GM10847 (cell line): ENCODE data around the gene PLCD4.

ENCODE experiments used
- POLR2A ChIP-seq: IDR thresholded peaks from 2 replicates; pipeline ENCODE4 v1.6.1; 2011; ENCODE audit not compliant: insufficient read length; ENCODE audit errors: extremely low read depth

The PLCD4 gene

DNA sequence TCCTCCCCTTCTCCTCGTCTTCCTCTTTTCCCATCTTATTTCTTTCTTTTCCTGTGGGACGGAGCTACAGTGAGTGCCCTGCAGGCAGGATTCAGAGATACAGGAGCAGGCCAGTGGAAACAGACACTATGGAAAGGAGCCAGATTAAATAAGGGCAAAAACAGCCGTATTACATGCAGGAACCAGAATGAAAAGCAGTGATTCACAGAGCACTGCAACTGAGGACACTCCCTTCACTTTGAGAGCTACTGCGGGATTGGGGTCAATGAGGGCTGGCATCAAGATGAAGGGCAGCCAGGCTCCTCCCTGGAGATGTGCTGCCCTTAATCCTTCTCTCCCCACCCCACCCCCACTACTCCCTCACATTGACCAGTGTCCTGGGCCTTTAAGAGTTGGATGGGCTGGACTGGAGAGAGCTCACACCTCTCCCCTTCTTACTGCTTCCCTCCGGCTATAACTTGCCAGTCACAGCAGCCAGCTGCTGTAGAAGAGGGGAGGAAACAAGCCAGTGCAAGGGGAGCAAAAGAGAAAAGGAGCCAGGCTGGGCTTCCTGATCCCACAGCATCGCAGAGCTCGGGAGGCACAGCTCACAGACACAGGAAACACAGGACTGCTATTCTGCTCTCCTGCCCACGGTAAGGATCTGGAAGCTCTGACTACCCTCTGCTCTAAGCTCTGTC, at the start of gene PLCD4:
PLCD4 (plus strand) TSS at position 464 of the 680 bp plus-strand sequence. CDS start 7,841 bp downstream, outside the sequence.
- no peak for TF ChIP-seq POLR2A

DNA sequence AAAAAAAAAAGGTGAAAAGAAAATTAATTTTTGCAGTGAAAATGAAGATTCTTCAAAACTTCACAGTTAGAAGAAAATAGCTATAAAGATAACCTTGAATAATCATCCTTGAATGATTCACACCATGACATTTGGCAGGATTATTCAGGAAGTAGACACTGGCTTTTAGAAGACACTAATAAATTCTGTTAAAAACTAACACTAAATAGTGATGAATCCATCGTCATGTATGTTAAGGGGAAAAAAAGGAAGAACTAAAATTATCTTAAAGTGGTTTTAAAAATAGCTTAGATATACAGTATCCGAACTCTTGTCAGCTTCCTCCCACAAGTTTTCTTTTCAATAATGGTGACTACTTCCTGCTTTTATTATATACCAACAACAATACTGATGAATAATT, 49.8 kb upstream of the PLCD4 start:
- TF ChIP-seq POLR2A: no peak

DNA sequence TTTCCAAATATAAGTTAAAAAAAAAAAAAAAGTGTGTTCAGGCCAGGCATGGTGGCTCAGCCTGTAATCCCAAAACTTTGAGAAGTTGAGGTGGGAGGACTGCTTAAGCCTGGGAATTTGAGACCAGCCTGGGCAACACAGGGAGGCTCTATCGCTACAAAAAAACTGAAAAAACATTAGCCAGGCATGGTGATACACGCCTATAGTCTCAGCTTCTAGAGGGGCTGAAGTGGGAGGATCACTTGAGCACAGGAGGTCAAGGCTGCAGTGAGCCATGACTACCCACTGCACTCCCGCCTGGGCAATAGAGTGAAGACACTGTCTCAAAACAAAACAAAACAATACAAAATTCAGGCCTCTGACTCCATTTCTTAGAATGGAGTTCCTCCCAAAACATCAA, 48.7 kb upstream of the PLCD4 start:
- no peak for TF ChIP-seq POLR2A

DNA sequence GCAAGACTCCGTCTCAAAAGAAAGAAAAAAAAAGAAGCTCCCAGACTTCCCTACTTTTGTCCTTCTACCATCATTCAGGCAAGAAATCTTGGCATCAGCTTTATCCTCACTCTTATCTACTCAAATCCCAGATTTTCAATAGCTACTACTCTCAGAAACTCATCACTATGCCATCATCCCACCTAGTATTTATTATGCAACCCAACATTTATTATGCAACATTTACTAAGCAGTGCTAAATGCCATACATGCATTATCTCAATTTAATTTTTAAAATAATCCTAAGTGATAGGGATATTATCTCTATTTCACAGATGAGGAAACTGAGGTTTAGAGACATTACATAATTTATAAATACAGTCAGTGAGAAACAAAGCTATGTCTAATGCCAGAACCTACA, 43.6 kb upstream of the PLCD4 start:
- no peak for TF ChIP-seq POLR2A

DNA sequence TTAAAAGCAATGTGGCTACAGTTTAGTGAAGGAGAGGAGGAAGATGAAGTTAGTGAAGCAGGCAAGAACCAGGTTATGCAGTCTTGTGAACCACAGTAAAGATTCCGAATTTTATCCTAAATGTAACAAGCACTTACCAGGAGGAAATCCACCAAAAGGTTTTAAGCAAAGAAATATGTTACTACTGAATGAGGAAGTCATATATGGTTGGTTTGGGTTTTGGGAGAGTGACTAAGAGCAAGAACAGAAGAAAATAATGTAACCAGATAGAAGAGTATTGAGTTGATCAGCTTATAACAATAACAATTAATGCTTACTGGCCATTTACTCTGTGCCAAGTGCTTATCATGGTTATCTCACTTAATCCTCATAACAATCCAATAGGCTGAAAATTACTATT, 41.4 kb upstream of the PLCD4 start:
- no peak for TF ChIP-seq POLR2A

DNA sequence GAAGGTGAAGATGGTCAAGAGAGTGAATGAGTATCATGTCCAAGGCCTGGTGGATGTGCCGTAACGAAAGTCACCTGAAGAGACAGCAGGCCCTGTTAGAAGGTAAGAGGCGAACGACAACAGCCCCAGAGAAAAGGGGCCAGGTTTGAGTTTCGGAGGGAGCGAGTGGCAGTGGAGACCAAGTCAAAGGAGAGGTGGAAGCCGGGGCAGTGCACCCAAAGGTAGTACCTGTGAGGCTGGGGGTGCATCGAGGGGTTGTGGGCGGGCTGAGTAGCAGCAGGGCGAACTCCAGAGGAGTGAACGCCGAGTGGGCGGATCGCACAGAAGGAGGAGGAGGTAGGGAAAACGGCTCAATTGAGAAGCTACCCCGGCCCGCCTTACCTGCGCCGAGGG, 39.9 kb upstream of the PLCD4 start:
- no peak for TF ChIP-seq POLR2A

DNA sequence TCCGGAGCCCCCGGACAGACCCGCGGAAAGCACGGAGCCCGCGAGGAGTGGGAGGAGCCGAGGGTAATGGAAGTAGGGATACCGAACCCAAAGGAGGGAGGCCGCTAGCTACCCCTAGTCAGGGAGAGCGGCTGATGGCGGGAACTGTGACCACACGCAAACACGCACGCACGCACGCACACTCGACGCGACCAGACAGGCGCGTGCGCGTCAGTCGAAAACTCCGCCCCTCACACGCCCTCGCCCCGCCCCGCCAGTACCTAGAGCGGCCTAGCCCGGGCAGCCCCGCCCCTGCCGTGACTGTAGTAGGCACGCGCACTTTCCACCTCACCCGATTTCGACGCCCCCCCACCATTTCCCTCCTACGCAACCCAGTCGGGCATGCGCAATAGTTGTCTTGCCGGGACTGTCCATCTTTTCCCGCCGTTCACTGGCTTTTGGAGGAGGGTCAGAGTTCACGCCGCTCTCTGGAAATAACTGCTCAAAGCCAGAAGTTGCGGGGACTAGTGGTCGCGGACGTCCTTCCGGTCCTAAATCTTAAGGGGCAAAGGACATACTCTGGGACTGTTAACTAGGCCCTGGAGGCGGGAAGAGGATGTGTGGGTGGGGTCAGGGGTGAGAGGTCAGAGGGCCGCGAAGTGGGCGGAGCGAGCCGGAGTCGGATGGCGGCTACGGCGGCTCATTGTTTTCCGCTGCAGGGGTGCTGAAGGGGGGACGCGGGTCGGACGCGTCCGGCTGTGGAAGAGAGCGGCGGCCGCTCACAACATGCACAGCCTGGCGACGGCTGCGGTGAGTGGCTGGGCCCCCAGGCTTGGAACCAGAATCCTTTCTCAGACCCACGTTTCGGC, 39.3 kb upstream of the PLCD4 start, which contains the start of the genes CNOT9 and USP37:
CNOT9 (plus strand) TSS at position 650 of the 848 bp plus-strand sequence; CDS start at position 766, 116 bp downstream.
USP37 (minus strand) TSS at position 162 of the 848 bp plus-strand sequence. CDS start 9,698 bp downstream, outside the sequence.
- peak; percentile 58 for TF ChIP-seq POLR2A

DNA sequence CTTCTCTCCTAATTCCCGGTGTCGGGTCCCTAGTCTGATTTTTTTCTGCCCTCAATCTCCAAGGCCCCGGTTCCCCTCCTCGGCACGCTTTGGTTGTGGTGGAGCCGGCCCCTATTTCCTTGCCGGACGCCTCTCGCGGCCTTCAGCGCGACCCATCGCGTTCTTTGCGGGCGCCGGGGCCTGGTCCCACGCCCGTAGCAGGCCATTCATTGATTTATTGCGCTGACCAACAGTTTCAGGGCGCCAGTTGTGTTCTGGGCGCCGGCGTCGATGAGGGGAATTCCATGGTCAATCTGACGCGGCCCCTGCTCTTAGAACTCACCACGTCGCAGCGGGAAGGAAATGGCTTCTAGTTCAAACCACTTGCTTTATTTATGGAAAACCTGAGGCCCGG, 38.7 kb upstream of the PLCD4 start:
- TF ChIP-seq POLR2A: peak; percentile 4

DNA sequence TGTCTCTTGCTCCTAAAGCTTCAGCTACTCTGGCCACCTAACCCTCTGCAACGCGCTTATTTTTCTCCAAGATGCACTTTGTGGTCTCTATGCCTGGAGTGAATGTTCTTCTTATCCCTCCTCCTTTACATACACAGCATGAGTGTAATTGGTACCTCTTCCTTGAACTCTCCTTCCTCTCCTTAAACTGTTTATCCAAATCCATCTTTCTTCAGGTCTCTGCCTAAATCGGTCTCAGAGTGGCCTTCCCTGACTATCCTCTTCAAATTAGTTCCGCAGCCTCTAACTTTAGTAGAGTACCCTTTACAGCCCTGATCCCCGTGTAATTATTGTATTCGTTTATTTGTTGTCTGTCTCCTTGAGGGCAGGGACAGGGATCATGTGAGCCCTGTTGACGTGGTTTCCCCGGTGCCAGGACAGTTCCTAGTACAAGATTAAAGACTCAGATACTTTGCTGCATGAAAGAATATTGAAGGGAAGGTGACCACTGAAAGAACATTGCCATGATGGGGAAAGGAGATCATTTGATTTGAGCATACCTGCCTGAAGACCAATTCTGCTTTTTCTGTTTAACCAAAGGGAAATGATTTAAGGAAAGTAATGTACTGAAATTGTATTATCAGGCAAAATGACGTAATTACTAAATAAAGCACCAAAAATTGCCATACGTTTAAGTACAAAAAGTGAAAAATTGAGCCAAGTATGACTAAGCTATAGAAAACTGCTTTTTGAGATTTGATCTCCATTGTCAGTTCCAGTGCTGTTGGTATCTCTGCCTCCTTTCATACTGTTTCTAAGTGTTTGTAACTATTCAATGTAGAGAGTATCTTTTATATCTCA, 37.8 kb upstream of the PLCD4 start:
- TF ChIP-seq POLR2A: no peak

DNA sequence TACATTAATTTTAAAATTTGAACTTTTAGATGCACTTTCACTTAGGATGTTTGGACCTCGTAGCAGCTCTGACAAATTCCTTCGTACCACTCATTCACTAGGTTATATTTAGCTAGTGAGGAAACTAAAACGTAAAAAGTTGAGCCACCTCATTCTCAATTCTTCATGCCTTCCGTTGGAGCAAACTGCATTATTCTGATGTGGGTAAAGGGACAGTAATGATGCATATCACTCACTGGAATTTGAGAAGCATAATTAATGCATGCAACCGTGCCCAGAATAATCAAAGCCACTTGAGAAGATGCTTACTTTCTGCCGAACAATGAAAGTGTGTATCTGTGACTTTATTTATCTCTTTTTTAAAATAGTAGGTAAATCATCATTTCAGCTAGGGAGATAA, 36.8 kb upstream of the PLCD4 start:
- no peak for TF ChIP-seq POLR2A

DNA sequence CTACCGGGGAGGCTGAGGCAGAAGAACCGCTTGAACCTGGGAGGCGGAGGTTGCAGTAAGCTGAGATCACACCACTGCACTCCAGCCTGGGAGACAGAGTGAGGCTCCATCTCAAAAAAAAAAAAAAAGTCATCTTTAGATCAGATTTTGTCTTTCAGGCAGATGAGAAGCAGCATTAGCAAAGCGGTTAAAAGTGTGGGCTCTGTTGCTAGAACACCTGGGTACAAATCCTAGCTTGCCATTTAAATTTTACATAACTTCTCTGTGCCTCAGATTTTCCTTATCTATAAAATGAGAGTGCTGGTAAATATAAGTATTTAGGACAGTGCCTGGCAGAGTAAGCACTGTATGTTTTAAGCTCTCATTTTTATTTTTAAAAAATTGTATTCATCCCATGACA, 30.8 kb upstream of the PLCD4 start:
- TF ChIP-seq POLR2A: no peak

DNA sequence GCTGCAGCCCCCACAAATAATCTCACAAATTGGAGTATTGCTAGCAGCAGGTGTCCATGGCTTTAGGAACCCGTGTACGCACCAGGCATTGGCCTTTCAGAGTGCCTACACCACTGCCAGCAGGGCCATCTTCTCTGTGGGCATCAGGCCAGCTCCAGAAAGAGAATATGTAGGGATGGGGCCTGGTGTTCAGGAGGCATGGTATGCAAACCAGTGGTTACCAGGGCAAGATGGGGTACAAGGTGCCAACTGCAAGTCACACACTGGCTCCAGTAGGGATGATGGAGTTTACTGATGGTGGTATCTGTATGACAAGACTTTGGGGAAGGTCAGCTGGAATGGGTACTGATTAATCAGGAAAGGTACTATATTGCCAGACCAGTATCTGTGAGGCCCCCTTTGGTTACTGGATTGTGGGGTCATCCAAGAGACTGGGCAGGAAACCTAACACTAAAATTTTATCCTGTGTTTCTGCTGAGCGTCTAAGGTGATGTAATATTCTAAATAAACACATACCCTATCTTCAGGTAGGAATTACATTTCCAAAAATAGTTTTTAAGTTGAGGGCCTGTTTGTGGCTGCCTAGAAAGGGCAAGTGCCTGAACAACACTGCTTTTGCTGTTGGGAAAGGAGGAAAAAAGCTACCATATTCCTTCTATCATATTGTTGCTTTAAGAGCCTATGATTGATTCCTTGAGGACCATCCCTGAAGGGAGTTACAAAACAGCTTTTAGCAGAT, 30.0 kb upstream of the PLCD4 start:
- no peak for TF ChIP-seq POLR2A

DNA sequence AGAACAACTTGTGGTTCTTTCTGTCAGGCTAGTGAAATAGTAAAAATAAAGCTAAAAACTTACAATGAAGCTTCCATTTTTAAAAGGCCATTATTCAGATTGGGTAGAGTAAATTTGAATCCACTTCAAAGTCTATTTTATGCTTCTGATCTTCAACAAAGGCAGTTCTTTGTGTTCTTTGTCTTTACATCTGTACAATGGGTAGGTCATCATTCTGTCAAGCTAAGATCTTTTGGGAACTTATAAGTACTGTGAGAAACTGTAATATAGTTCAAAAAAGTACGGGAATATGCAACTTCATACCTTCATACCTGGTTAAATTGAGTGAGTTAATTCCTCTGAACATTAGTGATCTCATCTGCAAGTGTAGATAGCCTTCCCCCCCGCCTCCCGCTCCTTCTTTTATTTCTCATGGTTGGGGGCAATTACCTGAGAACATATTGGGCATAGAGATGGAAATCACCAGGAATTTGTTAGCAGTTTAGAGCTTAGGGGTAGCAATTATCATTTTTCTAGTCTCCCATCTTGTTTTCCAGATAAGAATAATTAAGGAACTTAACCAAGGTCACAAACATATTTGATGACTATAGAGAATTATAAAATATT, 29.3 kb upstream of the PLCD4 start:
- no peak for TF ChIP-seq POLR2A

DNA sequence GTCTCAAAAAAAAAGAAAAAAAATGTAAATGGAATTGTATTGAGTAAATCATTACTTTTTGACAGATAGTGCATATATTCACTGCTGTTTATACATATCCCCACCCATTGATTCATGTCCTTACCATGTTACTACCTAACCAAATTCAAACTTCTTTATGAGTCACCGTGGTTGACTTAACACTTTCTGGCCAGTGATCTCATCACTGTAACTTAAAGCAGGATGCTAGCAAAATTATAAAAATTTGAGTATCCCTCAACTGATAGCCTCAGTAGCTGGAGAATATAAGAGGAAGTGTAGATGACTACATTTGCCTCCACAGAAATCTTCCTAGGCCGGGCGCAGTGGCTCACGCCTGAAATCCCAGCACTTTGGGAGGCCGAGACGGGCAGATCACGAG, 25.6 kb upstream of the PLCD4 start:
- TF ChIP-seq POLR2A: no peak

DNA sequence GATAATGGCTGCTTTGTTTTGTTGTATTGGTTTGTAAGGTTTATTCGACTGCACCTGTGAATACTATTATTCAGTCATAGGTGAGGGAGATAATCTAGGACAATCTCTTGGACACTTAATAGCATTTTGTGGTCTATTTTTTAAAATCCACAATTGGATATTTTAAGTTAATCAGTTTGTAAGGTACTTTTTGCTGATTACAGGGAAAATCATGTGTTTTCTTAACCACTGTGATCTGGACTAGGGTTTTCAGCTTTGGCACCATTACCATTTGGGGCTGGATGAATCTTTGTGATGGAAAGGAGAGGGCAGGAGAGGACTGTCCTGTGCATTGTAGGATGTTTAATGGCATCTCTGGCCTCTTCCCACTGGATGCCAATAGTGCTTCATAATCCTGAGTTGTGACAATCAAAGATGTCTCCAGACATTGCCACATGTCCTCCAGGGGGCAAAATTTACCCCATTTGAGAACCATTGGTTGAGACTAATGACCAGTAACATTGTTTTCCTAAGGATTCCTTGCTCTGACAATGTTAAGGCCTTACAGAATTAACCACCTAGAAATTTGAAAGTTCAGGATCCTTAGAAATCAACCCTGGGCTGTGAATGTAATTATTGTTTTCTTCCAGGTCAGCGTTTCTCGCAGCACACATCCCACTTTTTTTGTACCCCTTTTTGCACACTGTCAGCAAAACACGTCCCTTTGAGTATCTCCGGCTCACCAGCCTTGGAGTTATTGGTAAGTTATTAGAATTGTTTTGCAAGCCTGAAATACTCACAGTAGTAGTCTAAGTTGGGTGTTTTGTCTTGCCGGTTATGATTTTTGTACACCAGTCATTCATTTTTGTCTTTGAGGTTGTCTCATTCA, 23.5 kb upstream of the PLCD4 start:
- no peak for TF ChIP-seq POLR2A
